C4-2B (cell line): ENCODE results near the gene CSMD2.

Source experiments
- ZFX ChIP-seq: fragments of 450-650 bp; IDR thresholded peaks from 2 replicates; pipeline ENCODE4 v1.6.1; 2017
- TF ChIP-seq, protein P1 (sequence below): fragments of 450-650 bp; conservative IDR thresholded peaks from 2 replicates; pipeline ENCODE4 v1.5.1; 2017; ENCODE audit warnings: mild to moderate bottlenecking

DNA sequence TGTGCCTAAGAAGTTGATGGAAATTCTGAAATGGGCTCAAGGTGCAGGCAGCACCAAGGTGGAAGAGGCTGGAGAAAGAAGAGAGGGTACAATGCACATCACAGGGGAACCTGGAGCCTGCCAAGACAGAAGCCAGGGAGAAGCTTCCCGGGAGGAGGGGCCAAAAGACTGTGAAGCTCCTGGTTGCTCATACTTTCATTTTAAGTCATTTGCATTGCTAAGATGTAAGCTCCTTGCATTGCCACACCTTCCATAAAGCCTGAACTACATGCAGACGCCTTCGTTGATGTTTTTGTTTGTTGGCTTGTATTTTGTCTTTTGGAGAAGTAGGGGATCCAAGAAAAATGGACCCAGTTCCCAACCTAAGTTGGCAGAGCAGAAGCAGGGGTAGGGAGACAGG lies 232.2 kb downstream of the CSMD2 start:
- TF ChIP-seq, protein P1, sequence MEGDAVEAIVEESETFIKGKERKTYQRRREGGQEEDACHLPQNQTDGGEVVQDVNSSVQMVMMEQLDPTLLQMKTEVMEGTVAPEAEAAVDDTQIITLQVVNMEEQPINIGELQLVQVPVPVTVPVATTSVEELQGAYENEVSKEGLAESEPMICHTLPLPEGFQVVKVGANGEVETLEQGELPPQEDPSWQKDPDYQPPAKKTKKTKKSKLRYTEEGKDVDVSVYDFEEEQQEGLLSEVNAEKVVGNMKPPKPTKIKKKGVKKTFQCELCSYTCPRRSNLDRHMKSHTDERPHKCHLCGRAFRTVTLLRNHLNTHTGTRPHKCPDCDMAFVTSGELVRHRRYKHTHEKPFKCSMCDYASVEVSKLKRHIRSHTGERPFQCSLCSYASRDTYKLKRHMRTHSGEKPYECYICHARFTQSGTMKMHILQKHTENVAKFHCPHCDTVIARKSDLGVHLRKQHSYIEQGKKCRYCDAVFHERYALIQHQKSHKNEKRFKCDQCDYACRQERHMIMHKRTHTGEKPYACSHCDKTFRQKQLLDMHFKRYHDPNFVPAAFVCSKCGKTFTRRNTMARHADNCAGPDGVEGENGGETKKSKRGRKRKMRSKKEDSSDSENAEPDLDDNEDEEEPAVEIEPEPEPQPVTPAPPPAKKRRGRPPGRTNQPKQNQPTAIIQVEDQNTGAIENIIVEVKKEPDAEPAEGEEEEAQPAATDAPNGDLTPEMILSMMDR = no peak
- TF ChIP-seq ZFX = no peak
